GM19025 (cell line): Measurements from ENCODE around the gene TEF.

Experiments
- ATAC-seq: cut with Tn5 transposase; IDR thresholded peaks from one replicate; pipeline ENCODE4 v1.9.1; 2021; ENCODE audit warnings: mild to moderate bottlenecking, low read depth, moderate library complexity; ENCODE audit not compliant: unreplicated experiment

TEF gene

GRCh38 chr22:41353862-41354575 lies 27.7 kb upstream of the TEF start:
- ATAC-seq, result no peak

GRCh38 chr22:41354979-41355378 lies 26.8 kb upstream of the TEF start:
- ATAC-seq, result no peak

DNA sequence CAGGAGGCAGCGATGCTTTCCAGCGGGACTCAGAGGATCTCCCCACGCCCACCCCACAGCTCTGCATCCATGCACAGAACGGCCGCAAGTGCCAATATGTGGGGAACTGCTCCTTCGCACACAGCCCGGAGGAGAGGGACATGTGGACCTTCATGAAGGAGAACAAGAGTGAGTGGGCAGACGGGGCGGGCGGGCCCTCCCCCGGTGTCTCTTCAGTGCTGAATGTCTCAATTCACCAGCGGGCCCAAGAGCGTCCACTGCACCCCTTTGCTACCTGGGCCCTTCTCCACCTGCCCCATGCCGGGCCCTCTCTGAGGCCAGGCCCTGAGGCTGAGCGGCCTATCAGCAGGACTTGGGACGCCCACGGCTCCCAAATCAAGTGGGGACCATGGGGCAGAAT lies 25.8 kb upstream of the TEF start:
- no peak for ATAC-seq

GRCh38 chr22:41356430-41357028 lies 25.2 kb upstream of the TEF start:
- ATAC-seq, result no peak

GRCh38 chr22:41357191-41357590 lies 24.6 kb upstream of the TEF start:
- no peak for ATAC-seq

GRCh38 chr22:41358927-41359326 lies 22.8 kb upstream of the TEF start:
- no peak for ATAC-seq

DNA sequence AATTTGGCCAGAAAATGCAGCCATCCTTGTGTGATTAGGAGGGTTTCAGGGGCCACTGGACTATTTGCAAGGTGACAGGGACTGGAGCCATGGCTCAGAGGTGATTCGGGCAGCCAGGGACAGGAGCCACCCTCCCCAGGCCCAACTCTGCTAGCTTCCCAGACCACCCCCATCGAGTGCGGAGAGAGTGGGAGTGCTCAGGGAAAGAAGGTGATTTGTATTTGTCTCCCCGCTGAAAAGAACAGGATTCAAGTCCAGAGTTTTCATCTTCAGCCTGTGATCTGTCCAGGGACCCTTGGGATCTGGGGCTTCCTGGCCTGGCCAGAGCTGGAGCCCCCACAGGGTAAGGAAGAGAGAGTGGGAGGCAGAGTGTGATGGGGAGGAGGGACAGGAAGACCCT lies 22.4 kb upstream of the TEF start:
- no peak for ATAC-seq

- no peak for ATAC-seq
Observed at GRCh38 chr22:41360126-41360525, 21.6 kb upstream of the TEF start.

- ATAC-seq, result no peak
Observed at GRCh38 chr22:41361716-41362310, 19.9 kb upstream of the TEF start.

- no peak for ATAC-seq
Observed at GRCh38 chr22:41362615-41363014, 19.1 kb upstream of the TEF start.

DNA sequence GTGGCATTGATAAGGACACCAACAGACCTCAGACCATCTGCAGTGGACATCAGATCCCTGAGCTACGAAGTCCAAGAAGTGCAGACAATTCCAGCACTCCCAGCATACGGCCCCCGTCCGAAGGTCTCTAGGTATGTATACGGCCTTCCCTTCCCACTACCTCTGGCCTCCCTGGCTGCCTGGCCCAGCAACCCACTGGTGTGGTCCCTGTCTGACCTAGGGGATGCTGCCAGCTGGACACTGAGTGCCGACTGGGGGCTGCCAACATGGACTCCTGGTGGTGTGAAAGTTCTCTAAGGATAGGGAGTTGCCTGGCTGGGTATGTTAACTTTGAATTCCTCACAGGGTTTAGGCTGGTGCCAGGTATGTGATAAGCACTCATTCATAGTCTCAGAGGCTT lies 17.5 kb upstream of the TEF start:
- no peak for ATAC-seq

DNA sequence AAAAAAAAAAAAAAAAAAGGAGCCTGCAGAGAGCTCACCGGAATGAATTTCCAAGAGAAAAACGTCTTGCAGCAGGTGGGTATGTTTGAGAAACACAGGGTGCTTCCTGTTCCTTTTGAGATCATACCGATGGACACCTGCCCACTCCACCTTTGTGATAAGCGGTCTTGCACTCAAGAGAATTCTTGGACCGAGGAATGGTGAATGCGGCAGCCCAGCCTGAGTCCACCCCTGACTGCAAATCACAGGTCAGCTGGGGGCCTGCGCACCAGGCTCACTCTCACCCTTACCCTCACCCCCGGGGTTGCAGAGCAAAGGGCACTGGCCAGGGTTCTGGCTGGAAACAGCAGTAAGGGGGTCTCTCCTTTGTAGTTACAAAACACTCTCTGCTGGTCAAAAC lies 16.8 kb upstream of the TEF start:
- no peak for ATAC-seq

GRCh38 chr22:41365425-41365824 lies 16.3 kb upstream of the TEF start:
- ATAC-seq, result no peak

DNA sequence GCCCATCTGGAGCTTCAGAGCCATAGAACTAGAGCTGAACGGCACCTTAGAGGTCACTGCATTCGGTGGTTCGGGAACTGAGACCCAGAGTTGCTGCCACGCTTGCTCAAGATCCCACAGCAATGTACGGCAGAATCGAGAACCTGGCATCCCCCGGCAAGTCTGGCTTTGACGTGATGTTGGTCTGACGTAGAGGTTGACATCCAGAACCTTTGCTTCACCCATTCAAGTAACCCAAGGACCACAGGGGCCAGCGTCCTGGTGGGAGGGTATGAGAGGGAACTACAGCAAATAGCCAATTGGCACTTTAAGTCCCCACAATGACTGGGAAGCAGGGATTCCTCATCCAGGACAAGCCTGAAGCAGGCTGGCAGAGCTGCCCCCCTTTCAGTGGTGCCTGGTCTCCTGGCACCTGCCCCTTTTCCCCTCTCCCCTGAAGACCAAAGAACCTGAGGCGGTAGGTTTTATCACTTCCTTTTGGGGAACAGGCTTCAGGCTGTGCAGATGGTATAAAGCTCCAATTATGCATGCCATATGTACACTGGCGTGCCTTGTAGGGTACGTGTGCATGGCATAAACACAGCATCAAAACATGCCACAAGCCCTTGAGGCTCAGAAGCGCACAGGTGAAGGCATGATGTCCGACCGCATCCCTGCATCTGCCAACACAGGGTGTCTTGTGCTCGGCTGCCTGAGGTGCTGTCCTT lies 15.3 kb upstream of the TEF start:
- no peak for ATAC-seq

DNA sequence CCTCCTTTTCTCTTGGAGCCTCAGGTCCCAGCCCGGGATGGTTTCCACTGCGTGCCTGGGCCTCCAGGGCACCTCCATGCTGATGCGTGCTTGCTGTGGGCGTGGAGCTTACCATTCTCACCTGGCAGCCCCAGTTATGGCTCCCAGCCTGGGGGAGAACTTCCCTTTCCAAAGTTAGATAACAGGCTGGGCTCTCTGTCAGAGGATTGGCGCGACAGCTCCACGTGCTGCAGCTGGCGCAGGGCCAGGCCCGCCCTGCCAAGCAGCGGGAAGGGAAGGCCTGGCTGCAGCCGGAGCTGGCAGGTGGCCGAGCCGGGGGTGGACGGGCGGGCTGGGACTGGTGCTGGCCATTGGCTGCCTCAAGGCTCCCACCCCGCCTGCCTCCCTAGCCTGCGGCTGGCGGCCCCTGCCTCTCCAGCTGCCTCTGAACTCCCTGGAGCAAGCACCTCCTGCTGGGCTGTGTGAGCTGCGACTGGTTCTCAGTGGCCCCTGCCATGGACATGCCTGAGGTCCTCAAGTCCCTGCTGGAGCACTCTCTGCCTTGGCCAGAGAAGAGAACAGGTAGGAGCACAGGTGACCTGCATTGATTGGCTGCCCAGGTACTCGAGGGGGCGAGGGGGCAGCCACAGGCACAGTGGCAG lies 14.6 kb upstream of the TEF start:
- no peak for ATAC-seq

- no peak for ATAC-seq
Observed at GRCh38 chr22:41367680-41368542, 13.8 kb upstream of the TEF start.

GRCh38 chr22:41368543-41369423 lies 13.0 kb upstream of the TEF start:
- ATAC-seq, result no peak

- ATAC-seq, result no peak
Observed at GRCh38 chr22:41369424-41369745, 12.4 kb upstream of the TEF start.

DNA sequence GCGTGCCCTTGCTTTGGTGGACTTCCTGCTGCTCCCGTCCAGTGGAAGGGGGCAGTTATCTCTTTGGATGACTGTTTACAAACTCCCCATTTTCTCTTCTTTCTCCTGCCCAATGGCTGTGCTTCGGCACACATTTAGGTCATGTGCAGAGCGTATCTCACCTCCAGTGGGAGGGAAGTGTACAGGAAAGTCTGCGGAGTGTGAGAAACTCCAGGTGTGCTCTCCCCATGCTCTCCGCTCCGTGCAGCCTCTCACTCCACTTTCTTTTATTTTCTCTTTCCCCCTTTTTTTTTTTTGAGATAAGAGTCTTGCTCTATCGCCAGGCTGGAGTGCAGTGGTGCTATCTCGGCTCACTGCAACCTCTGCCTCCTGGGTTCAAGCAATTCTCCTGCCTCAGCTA lies 11.9 kb upstream of the TEF start:
- ATAC-seq, result no peak
